Measurements from ENCODE around the gene PBLD.

PBLD gene

DNA sequence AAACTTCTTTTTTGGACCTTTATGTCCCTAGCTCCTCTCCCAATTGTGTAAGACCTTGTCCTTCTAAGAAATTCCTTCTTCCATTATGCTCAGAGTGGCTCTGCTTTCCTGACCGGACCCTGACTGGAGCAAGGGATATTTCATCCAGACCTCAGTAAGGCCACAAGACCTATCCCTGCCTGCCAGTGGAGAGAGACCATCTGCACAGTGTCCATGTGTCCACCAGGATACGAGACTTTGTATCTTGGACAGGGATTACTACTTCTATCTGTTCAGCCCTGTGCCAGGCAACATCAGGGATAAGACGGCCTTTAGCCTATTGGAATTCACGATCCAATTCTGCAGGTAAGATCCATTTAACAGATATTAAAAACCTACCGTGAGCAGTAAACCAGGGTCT lies 93.7 kb downstream of the PBLD start:
- in situ Hi-C loops (cut with HindIII; ENCODE audit: low sequenced_read_pairs): no loop called here

GRCh38 chr10:68238371-68238770 lies 94.4 kb downstream of the PBLD start:
- in situ Hi-C loops (cut with HindIII; ENCODE audit: low sequenced_read_pairs): no loop called here

DNA sequence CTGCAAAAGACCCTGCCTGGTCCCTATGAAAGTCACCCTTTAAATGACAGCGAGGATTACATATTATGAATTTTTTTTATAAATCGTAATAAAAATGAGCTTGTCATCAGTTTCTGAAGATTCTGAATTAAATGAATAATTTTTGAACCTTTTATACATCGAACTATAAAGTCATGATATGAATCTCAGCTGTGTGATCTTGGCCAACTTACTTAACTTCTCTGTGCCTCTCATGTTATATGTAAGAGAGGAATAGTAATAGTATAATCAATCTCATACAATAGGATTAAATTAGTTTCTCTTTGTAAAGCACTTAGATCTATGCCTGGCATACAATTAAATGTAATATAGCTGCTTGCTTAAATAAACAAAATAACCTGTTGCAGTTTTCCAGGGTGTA lies 95.6 kb downstream of the PBLD start:
- in situ Hi-C loops (cut with HindIII; ENCODE audit: low sequenced_read_pairs): no loop called here

DNA sequence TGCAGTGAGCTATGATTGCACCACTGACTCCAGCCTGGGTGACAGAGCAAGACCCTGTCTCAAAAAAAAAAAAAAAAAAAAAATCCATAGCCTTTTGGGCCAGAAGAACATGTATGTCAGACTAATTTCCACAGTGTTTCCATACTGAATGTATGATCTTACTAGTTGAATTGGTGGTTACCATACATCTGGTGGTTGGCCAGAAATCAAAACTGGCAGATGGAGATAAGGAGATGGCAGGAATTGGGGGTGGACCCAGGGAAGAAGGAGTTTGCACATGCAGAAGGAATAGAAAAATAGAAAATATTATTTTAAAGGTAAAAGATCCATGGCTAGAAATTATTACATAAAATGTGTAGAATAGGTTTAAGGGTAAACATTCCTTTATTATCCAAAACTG lies 97.1 kb downstream of the PBLD start:
- in situ Hi-C loops (cut with HindIII; ENCODE audit: low sequenced_read_pairs): no loop called here

GRCh38 chr10:68235111-68235510 lies 97.6 kb downstream of the PBLD start:
- in situ Hi-C loops (cut with HindIII; ENCODE audit: low sequenced_read_pairs): no loop called here

DNA sequence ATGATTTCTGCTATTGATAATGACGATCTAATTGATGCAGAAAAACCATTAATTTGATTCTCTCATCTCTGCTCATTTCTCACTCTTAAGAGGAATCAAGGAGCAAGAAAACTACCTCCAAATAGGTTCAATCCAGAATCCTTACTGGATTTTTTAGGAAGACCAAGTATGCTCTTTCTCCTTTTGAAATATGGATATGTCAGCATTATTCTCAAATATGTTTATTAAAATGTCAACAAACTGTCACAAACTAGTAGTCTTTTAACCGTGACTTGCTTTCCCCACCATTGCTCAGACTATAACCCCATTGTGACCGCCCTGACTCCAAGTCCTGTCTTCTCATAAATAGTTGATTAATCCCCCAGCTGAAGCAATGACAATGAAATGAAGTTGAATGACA lies 99.7 kb downstream of the PBLD start:
- in situ Hi-C loops (cut with HindIII; ENCODE audit: low sequenced_read_pairs): no loop called here
